HG03521 (cell line): ENCODE measurements around the gene AMHR2.
"Not testable (repeated sequence)": the region's sequence is repeated elsewhere in the genome, so short reads cannot be mapped to it uniquely, and the experiment has no call there.

Experiments used
- ATAC-seq: cut with Tn5 transposase; IDR thresholded peaks from one replicate; pipeline ENCODE4 v1.9.1; 2021; ENCODE audit warnings: mild to moderate bottlenecking, moderate library complexity; ENCODE audit not compliant: unreplicated experiment

AMHR2 gene

DNA sequence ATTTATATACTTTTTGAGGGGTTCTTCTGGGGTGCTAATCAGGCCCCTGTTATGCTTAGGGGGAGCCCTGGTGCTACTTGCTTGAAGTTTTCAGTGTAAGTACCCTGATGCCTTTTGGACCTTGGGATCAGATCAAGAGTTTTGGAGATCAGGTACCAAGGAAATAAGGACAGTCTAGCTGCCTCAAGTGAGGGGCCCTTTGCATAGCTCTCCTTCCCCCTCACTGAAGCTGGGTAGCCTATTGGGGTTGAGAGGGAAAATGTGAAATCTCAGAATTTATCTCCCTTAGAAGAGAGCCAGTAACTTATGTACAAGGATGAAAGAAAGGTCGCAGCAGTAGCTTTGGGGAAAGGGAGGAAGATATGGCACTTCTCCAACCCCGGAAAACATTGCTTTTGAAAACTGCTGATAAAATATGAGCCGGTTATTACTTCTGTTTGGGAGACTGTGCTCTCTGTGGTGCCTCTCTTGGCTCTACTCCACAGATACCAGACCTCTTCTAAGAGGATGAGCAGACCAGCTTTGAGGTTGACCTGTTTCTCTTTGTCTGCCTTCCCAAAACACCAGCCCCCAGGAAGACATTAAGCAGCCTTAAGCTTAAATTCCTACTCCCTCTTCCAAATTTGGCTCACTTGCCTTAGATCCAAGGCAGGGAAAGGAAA is 8.8 kb upstream of the AMHR2 start:
- ATAC-seq: no peak

- ATAC-seq: not testable (repeated sequence)
Measured at GRCh38 chr12:53415752-53416389, 7.8 kb upstream of the AMHR2 start.

GRCh38 chr12:53417291-53417816 is 6.3 kb upstream of the AMHR2 start:
- not testable (repeated sequence) for ATAC-seq

GRCh38 chr12:53418221-53418620 is 5.4 kb upstream of the AMHR2 start:
- ATAC-seq: no peak

GRCh38 chr12:53419756-53420155 is 3.9 kb upstream of the AMHR2 start:
- no peak for ATAC-seq

GRCh38 chr12:53422247-53422646 is 1.4 kb upstream of the AMHR2 start:
- not testable (repeated sequence) for ATAC-seq

DNA sequence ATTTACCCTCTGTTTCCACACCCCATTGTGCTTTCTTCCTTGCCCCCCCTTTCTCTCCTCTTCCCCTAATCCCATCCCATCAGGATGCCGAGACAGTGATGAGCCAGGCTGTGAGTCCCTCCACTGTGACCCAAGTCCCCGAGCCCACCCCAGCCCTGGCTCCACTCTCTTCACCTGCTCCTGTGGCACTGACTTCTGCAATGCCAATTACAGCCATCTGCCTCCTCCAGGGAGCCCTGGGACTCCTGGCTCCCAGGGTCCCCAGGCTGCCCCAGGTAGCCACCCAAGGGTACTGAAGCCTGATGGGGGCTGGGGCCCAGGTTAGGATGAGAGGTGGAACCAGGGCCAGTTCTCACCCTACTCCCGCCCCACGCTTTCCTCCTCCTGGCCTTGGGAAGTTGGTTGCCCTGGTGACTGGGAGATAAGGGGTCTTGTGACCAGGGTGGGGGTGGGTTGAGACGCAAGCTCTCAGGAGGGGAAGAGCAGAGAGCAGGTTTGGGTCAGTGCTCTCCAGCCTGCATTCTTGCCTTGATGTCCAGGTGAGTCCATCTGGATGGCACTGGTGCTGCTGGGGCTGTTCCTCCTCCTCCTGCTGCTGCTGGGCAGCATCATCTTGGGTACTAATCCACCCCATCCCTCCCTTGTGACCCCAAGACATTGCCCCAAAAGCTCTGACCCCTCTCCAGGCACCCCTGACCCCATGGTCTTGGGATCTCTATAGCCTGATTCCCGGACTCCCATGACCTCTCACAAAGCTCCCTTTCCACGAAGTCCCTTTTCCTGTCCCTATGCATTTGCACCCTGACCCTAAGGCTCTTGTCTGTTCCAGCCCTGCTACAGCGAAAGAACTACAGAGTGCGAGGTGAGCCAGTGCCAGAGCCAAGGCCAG is 1.2 kb downstream of the AMHR2 start:
- no peak for ATAC-seq

DNA sequence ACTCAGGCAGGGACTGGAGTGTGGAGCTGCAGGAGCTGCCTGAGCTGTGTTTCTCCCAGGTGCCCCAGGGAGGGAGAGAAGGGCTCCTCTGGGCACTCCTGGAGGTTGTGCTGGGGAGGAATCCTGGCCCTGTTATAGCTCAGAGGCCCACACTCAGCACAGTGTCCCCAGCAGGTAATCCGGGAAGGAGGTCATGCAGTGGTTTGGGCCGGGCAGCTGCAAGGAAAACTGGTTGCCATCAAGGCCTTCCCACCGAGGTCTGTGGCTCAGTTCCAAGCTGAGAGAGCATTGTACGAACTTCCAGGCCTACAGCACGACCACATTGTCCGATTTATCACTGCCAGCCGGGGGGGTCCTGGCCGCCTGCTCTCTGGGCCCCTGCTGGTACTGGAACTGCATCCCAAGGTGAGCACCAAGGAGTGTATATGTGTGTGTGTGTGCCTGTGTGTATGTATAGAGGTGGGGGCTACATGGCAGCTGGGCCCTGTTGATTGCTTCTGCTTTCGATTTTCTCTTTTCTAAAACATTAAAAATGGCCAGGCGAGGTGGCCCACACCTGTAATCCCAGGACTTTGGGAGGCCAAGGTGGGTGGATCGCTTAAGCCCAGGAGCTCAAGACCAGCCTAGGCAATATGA is 2.0 kb downstream of the AMHR2 start:
- no peak for ATAC-seq

DNA sequence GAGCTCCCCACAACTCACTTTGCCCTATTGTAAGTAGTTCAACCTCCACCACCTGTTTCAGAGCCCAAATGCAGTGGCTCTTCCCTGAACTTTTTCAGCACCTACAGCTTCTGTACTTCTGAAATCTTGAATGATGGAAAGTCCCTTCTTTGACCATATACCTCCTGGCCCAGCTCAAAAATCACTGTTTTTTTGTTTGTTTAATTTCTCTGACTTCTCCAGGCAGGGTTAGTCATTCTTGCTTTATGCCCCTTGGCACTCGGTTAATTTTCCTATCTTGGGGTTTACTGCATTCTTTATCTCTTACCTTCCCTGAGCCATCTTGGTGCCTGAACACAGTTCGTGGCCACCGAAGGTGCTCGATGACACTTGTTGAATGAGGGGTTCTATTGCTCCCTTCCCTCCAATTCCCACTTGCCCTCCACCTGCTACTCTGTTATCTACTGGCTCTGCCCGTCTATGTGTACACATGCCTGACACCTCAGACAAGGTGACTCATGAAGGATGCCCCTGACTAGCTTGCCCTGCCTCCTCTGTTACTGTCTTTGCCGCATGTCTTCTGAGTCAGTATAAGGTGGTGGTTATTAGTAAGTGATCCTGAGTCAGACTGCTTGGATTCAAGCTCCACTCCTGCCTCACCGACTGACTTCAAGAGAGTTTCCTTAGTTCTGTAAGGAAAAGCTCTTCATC is 4.4 kb downstream of the AMHR2 start:
- ATAC-seq: no peak

GRCh38 chr12:53428741-53429140 is 5.1 kb downstream of the AMHR2 start:
- no peak for ATAC-seq

DNA sequence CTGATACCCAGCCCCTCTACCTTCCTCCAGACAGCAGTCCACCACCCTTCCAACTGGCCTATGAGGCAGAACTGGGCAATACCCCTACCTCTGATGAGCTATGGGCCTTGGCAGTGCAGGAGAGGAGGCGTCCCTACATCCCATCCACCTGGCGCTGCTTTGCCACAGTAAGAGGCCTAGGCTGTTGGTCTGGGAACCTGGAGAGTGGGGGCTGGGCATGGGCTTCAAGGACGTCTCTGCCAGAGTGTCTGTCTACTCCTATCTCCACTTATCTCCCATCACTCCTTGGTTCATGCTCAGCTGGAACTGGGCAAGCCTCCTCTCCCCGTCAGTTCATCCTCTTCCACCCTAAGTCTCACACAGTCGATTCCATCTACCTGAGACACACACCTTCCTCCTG is 6.5 kb downstream of the AMHR2 start:
- no peak for ATAC-seq

GRCh38 chr12:53431187-53431586 is 7.5 kb downstream of the AMHR2 start:
- no peak for ATAC-seq

- ATAC-seq: not testable (repeated sequence)
Measured at GRCh38 chr12:53435326-53435725, 11.7 kb downstream of the AMHR2 start.

DNA sequence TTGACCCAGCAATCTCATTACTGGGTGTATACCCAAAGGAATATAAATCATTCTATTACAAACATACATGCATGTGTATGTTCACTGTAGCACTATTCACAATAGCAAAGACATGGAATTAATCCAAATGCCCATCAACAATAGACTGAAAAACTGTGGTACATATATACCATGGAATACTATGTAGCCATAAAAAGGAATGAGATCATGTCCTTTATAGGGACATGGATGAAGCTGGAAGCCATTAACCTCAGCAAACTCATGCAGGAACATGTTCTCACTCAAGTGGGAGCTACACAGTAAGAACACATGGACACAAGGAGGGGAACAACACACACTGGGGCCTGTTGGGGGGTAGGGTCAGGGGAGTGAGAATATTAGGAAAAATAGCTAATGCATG is 15.9 kb downstream of the AMHR2 start:
- not testable (repeated sequence) for ATAC-seq

DNA sequence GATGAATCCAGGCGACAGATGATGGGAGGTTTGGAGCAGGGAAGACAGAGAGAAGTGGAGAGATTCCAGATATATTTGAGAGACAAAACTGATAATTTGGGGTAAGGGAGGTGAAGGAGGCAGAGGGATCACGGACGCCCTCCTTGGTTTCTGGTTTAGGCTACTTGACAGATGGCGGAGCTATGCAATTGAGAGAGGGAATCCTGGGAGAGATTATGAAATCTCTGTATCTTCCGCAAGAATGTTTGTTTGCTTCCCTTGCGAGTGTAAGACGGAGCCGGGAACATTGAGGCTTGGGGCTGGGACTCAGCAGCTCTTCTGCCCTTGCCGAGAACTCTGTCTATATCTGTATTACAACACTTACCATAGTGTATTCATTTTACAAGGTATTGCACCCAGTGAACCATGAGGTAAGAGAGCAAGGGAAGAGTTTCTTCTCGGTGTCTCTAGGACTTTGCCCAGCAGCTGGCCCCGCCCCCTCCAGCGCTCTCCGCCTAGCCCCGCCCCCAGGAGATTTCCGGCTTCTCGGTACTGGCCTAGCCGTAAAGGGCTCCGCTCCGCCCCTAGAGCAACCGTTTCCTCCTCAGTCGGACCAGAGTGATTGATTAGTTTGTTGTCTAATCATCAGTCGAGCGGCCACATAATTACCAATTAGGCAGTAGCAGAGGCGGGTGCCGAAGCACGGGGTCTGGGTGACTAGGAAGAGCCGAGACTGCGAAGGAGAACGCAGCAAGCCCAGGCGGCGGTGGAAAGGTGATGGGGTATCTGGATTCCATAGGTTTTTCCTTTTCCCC is 17.6 kb downstream of the AMHR2 start, which contains the start of gene PRR13:
TSS of gene PRR13 (plus strand) at position 695 of the 794 bp plus-strand sequence. CDS start 981 bp downstream, outside the sequence.
- ATAC-seq: peak; percentile 99

GRCh38 chr12:53443955-53444354 is 20.3 kb downstream of the AMHR2 start:
- no peak for ATAC-seq

DNA sequence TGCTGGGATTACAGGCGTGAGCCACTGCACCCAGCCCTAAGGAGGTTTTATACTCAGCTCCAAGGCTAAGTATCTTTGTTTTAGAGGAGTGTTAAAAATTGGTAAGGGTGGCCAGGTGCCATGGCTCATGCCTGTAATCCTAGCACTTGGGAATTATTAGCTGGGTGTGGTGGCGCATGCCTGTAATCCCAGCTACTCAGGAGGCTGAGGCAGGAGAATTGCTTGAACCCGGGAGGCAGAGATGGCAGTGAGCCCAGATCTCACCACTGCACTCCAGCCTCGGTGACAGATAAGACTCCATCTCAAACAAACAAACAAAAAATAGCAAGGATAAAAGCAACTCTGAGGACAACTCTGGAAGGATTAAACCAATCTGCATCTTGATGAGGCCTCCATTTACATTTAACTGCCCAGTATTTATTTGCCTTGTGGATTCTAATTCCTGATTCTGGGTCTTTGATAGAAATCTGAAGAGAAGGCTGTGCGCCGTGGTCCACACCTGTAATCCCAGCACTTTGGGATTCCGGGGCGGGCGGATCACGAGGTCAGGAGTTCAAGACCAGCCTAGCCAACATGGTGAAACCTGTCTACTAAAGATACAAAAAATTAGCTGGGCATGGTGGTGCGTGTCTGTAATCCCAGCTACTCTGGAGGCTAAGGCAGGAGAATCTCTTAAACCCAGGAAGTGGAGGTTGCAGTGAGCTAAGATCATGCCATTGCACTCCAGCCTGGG is 21.1 kb downstream of the AMHR2 start:
- ATAC-seq: not testable (repeated sequence)

DNA sequence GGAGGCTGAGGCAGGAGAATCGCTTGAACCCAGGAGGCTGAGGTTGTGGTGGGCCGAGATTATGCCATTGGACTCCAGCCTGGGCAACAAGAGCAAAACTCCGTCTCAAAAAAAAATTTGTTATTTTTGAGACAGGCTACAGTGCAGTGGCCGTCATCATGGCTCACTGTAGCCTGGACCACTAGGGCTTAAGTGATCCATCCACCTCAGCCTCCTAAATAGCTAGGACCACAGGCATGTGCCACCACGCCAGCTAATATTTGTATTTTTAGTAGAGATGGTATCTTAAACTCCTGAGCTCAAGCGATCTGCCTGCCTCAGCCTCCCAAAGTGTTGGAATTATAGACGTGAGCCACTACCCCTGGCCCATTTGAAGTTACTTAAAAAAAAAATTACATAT is 27.3 kb downstream of the AMHR2 start:
- ATAC-seq: no peak

- peak; percentile 96 for ATAC-seq
Measured at GRCh38 chr12:53451661-53452158, 28.1 kb downstream of the AMHR2 start, which contains the start of gene PCBP2. TSS of gene PCBP2 (plus strand) at chr12:53452102. CDS start at chr12:53454801, 2,699 bp downstream.
